K562 (cell line): ENCODE data around the gene MRFAP1. TPM values are rescaled to one million over a fixed set of nuclear protein-coding genes. Genes with fewer than 3 reads are reported as not detected.

Experiments used
- ATAC-seq: fragments of 200-7000 bp; cut with Tn5 transposase; 3 replicates; pipeline ENCODE4 v1.9.1; 2020; ENCODE audit warnings: moderate library complexity
- BruUV-seq: library from RNA; stranded (reverse); fragments of 400-500 nt; replicated peaks from 2 replicates; lab custom pipeline; 2021; lab: Mats Ljungman, UMichigan
- CTCF ChIA-PET: fragments of 300-600 bp; formaldehyde crosslinking; extraction: SDS; loops from one replicate; lab custom pipeline; 2021; ENCODE audit warnings: low intra/inter-chr PET ratio; lab: Yijun Ruan, JAX
- POLR2A ChIA-PET: fragments of 300-600, 350-650 bp; sonication (Branson Sonifier 250); formaldehyde crosslinking; extraction: SDS; loops from one replicate; lab custom pipeline; 2021; ENCODE audit warnings: antibody characterized with exemption, inconsistent platforms; lab: Yijun Ruan, JAX
- DNase-seq, 4 experiments: peaks; one replicate each; pipeline versions ENCODE4 v3.0.0 to v3.0.0-alpha.2; 2011 to 2018; ENCODE audit warnings: low spot score in 3 of 4, mixed read lengths in 3 of 4; ENCODE audit errors: extremely low read depth in 1 of 4
- FAIRE-seq: peaks from 2 replicates; lab custom pipeline; 2011; peaks lifted over from hg19 to GRCh38; lab: Jason Lieb, UNC
- H2AFZ ChIP-seq: 2 replicates; pipeline ENCODE4 v1.6.0; 2011; ENCODE audit warnings: low read depth, low read length, control low read depth, inconsistent platforms
- H3K27ac ChIP-seq: fragments of 200-600 bp; 3 replicates; pipeline ENCODE4 v1.8.0; 2011; ENCODE audit warnings: low read depth, mild to moderate bottlenecking, control low read depth, inconsistent platforms, low read length, moderate library complexity, mixed read lengths; ENCODE audit errors: extremely low read depth
- H3K27me3 ChIP-seq, 2 experiments: fragments of 300-600 bp in 1 of 2; 2 replicates in 1 of 2; 3 replicates in 1 of 2; pipeline versions ENCODE4 v1.6.0 to v1.8.0; 2011; ENCODE audit warnings: inconsistent platforms in 2 of 2, low read length in 2 of 2, mild to moderate bottlenecking in 1 of 2, mixed read lengths in 1 of 2, moderate library complexity in 1 of 2; ENCODE audit not compliant: control insufficient read depth in 2 of 2, insufficient read depth in 2 of 2
- H3K36me3 ChIP-seq: fragments of 300-600 bp; 3 replicates; pipeline ENCODE4 v1.8.0; 2011; ENCODE audit warnings: mild to moderate bottlenecking, low read length, inconsistent platforms; ENCODE audit not compliant: control insufficient read depth, insufficient read depth
- H3K4me1 ChIP-seq, 2 experiments: fragments of 200-600 bp in 1 of 2; replicated peaks in 1 of 2; 2 replicates in 1 of 2; 3 replicates in 1 of 2; pipeline versions ENCODE4 v1.5.1 to v1.8.0; 2011; ENCODE audit warnings: inconsistent platforms in 2 of 2, low read length in 2 of 2, mild to moderate bottlenecking in 1 of 2, mixed read lengths in 1 of 2, moderate library complexity in 1 of 2; ENCODE audit not compliant: control insufficient read depth in 2 of 2, insufficient read depth in 2 of 2
- H3K4me2 ChIP-seq: 2 replicates; pipeline ENCODE4 v1.6.1; 2011; ENCODE audit warnings: low read length, control low read depth, inconsistent platforms, mixed read lengths; ENCODE audit not compliant: insufficient read depth
- H3K4me3 ChIP-seq: fragments of 200-600 bp; sonication (generic), shearing (Covaris generic); 2 replicates; pipeline ENCODE4 v1.5.1; 2016; ENCODE audit warnings: control low read depth, inconsistent platforms
- H3K79me2 ChIP-seq: fragments of 200-600 bp; 3 replicates; pipeline ENCODE4 v1.8.0; 2011; ENCODE audit warnings: low read length, inconsistent platforms; ENCODE audit not compliant: control insufficient read depth, insufficient read depth
- H3K9ac ChIP-seq, 2 experiments: 2 replicates each; pipeline versions ENCODE4 v1.6.0 to v1.6.1; 2011; ENCODE audit warnings: low read depth in 2 of 2, low read length in 2 of 2, control low read depth in 1 of 2, inconsistent platforms in 1 of 2, mild to moderate bottlenecking in 1 of 2, mixed read lengths in 1 of 2; ENCODE audit not compliant: insufficient read depth in 1 of 2
- H3K9me1 ChIP-seq: one replicate; pipeline ENCODE4 v1.6.0; 2011; ENCODE audit warnings: inconsistent platforms, mild to moderate bottlenecking, low read length, moderate library complexity; ENCODE audit not compliant: control insufficient read depth, insufficient read depth
- H3K9me3 ChIP-seq: replicated peaks from 2 replicates; pipeline ENCODE4 v1.5.1; 2011; ENCODE audit warnings: low read depth, low read length, inconsistent platforms; ENCODE audit not compliant: control insufficient read depth, insufficient read depth
- H4K20me1 ChIP-seq: replicated peaks from 2 replicates; pipeline ENCODE4 v1.6.1; 2011; ENCODE audit warnings: low read length, inconsistent platforms, mixed read lengths; ENCODE audit not compliant: control insufficient read depth, insufficient read depth
- ARID1B ChIP-seq: fragments of 450-650 bp; IDR thresholded peaks from 2 replicates; pipeline ENCODE4 v1.6.1; 2016; ENCODE audit warnings: antibody characterized with exemption, mild to moderate bottlenecking, inconsistent platforms
- ARID3B ChIP-seq: fragments of 250-450 bp; sonication (Bioruptor Pico); IDR thresholded peaks from 2 replicates; pipeline ENCODE4 v1.4.0; 2020; ENCODE audit warnings: borderline replicate concordance
- E2F8 ChIP-seq: fragments of 450-650 bp; IDR thresholded peaks from 2 replicates; pipeline ENCODE4 v1.7.1; 2018; ENCODE audit warnings: mild to moderate bottlenecking, low read depth; ENCODE audit not compliant: partially characterized antibody
- FOXA3 ChIP-seq, 2 experiments: fragments of 450-650 bp in 1 of 2; sonication (generic) in 1 of 2; formaldehyde crosslinking; IDR thresholded peaks in 1 of 2; conservative IDR thresholded peaks in 1 of 2; 2 replicates each; pipeline versions ENCODE4 v1.4.0 to v1.8.0; 2020 to 2022; ENCODE audit warnings: mild to moderate bottlenecking in 2 of 2, missing genetic modification reagents in 1 of 2
- HCFC1 ChIP-seq: IDR thresholded peaks from 2 replicates; pipeline ENCODE4 v1.6.1; 2012; ENCODE audit warnings: low read depth, low read length, improper control_type of control experiment
- NCOR1 ChIP-seq: fragments of 450-650 bp; IDR thresholded peaks from 2 replicates; pipeline ENCODE4 v1.6.1; 2016; ENCODE audit warnings: mild to moderate bottlenecking, moderate library complexity
- POLR2G ChIP-seq: fragments of 200-400 bp; formaldehyde crosslinking; IDR thresholded peaks from 2 replicates; pipeline ENCODE4 v1.6.1; 2017; ENCODE audit warnings: low read depth, mild to moderate bottlenecking, antibody characterized with exemption, low read length, moderate library complexity
- RAD51 ChIP-seq: fragments of 450-650 bp; IDR thresholded peaks from 2 replicates; pipeline ENCODE4 v1.7.1; 2016; ENCODE audit warnings: low read depth, mild to moderate bottlenecking, borderline replicate concordance
- RBM22 ChIP-seq: fragments of 200-400 bp; formaldehyde crosslinking; IDR thresholded peaks from 2 replicates; pipeline ENCODE4 v1.6.1; 2018; ENCODE audit warnings: low read length, low read depth; ENCODE audit not compliant: poor library complexity, severe bottlenecking
- SUPT5H ChIP-seq: fragments of 450-650 bp; IDR thresholded peaks from 2 replicates; pipeline ENCODE4 v1.6.1; 2016
- XRCC5 ChIP-seq: fragments of 200-400 bp; formaldehyde crosslinking; IDR thresholded peaks from 2 replicates; pipeline ENCODE4 v1.6.1; 2017; ENCODE audit warnings: low read depth, mild to moderate bottlenecking, low read length
- ZBTB2 ChIP-seq: fragments of 450-650 bp; IDR thresholded peaks from 2 replicates; pipeline ENCODE4 v1.6.1; 2016; ENCODE audit warnings: antibody characterized with exemption
- ZNF695 ChIP-seq: fragments of 450-650 bp; formaldehyde crosslinking; IDR thresholded peaks from 2 replicates; pipeline ENCODE4 v1.4.0; 2020; ENCODE audit warnings: mild to moderate bottlenecking, moderate library complexity
- ZNF696 ChIP-seq: fragments of 250-450 bp; sonication (Bioruptor Pico); conservative IDR thresholded peaks from 2 replicates; pipeline ENCODE4 v1.4.0; 2020; ENCODE audit warnings: mild to moderate bottlenecking, moderate library complexity
- ZNF764 ChIP-seq: fragments of 250-450 bp; sonication (Bioruptor Pico); IDR thresholded peaks from 2 replicates; pipeline ENCODE4 v1.4.0; 2020; ENCODE audit warnings: low read depth, mild to moderate bottlenecking, moderate library complexity
- WGBS: fragments of 100-300 bp; shearing (Covaris generic); methylation state at CpG from one replicate; pipeline ENCODE4 v1.1.6; 2016; ENCODE audit warnings: low coverage, mixed read lengths; ENCODE audit not compliant: insufficient coverage; ENCODE audit errors: missing lambda C conversion rate; 5-methylcytosine and 5-hydroxymethylcytosine counted together
- in situ Hi-C: fragments of 300-500 bp; cut with MboI; formaldehyde crosslinking; loops from 4 replicates; pipeline ENCODE4 v1.15.0; 2018; ENCODE audit warnings: inconsistent platforms, mixed read lengths
- intact Hi-C: fragments of 100-400 bp; cut with micrococcal nuclease; formaldehyde crosslinking; loops from 2 replicates; pipeline ENCODE4 v1.14.2; 2022
- polyA plus RNA-seq, 8 experiments: library from polyadenylated mRNA; depleted of rRNA in 4 of 8; stranded (reverse) in 5 of 8; unstranded in 3 of 8; fragments of >200 nt; fragmentation: Nextera tagmentation in 2 of 8; fragmentation: Illumina TruSeq in 1 of 8; extraction: Ambion mirVana in 2 of 8; extraction: Trizol in 1 of 8; gene quantifications; 2 replicates each; pipeline versions ENCODE4 v1.2.1 to v1.2.3, GENCODE V29; 2011 to 2014; ENCODE audit warnings: inconsistent platforms in 1 of 8, missing spikeins in 1 of 8
- total RNA-seq, 7 experiments: library from RNA; depleted of rRNA in 6 of 7; stranded (reverse); fragments of >200 nt in 6 of 7; fragmentation: Illumina TruSeq in 2 of 7; extraction: Trizol in 2 of 7; gene quantifications; 2 replicates each; pipeline versions ENCODE4 v1.2.1 to v1.2.3, GENCODE V29; 2011 to 2021; ENCODE audit warnings: low replicate concordance in 1 of 7

Gene MRFAP1
- total and polyA plus RNA-seq, 9 of the 15 experiments (the other 6 are each of a cell fraction or from before 2014, with no cell fraction given) = 46.0 to 270 (median 151) TPM

GRCh38 chr4:6676722-6677558 is 36.5 kb downstream of the MRFAP1 start:
- H3K27ac ChIP-seq = peak overlapping the region; percentile 6; the same call in 1 of the 3 replicates
- no TSS peak for BruUV-seq
- H3K9me3 ChIP-seq = no peaks in the 10 kb centered on the region; the same call in 1 of the 2 replicates
- no peak for DNase-seq
- in situ Hi-C loops = no loop called here
- peak overlapping the region; percentile 95 for H3K4me3 ChIP-seq
- peak overlapping the region; percentile 90 for H3K9ac ChIP-seq
- H3K27me3 ChIP-seq = no peaks in the 10 kb centered on the region
- FAIRE-seq = no peak
- peak; percentile 2; the same call in 1 of the 3 replicates for ATAC-seq
- peaks cover 29 to 43% of the 10 kb centered on the region in 2 experiments for H3K4me1 ChIP-seq
- H3K9me1 ChIP-seq = no peaks in the 10 kb centered on the region
- WGBS = 65% methylated on average over 21 of the region's 21 CpGs
- CTCF ChIA-PET = no interaction called here
- peaks cover 44% of the 10 kb centered on the region for H3K79me2 ChIP-seq
- POLR2A ChIA-PET = interaction anchor here (0.5 to 5.4 kb wide), 12 partner anchors 7 to 316 kb away, joined by 3 to 38 read pairs (median 4); partner anchors contain the start of gene S100P
- H2AFZ ChIP-seq = no peak overlapping the region
- H3K36me3 ChIP-seq = peaks cover 37% of the 10 kb centered on the region
- H4K20me1 ChIP-seq = peaks cover 34% of the 10 kb centered on the region; the same call in 1 of the 2 replicates
- intact Hi-C loops = loop anchor here (5.0 kb wide), 3 partner anchors 35 to 130 kb away; partner anchors contain the start of gene MRFAP1
- peak overlapping the region; percentile 90 for H3K4me2 ChIP-seq
- TF ChIP-seq FOXA3 (CRISPR knock-in tag; conservative IDR thresholded peaks at IDR 0.05 in 1 of 2, IDR thresholded peaks at IDR 0.05 in 1 of 2) (0 out of 4 replicates have a peak, but pooled peaks of 1 of the 2 experiments have one; percentile 33), RAD51 (no peak), RBM22 (peak; percentile 56), ARID3B (no peak), POLR2G (peak; percentile 77), ZNF696 (CRISPR knock-in tag) (no peak), ZBTB2 (0 out of 2 replicates have a peak, but pooled peaks have one; percentile 24), XRCC5 (no peak), ZNF764 (CRISPR knock-in tag) (no peak), ARID1B (0 out of 2 replicates have a peak, but pooled peaks have one; percentile 14), NCOR1 (0 out of 2 replicates have a peak, but pooled peaks have one; percentile 7), HCFC1 (no peak), E2F8 (peak; percentile 19), ZNF695 (no peak), SUPT5H (peak; percentile 81)
